Panc1 (cell line): ENCODE data around the gene SCAF4. TPM values are rescaled to one million over a fixed set of nuclear protein-coding genes. Genes with fewer than 3 reads are reported as not detected.

Source experiments
- ATAC-seq: fragments of 200-7000 bp; cut with Tn5 transposase; 2 replicates; pipeline ENCODE4 v1.9.1; 2020; ENCODE audit warnings: mild to moderate bottlenecking, moderate library complexity
- BruUV-seq: library from RNA; stranded (reverse); fragments of 400-500 nt; replicated peaks from 2 replicates; lab custom pipeline; 2021; lab: Mats Ljungman, UMichigan
- CTCF ChIA-PET: fragments of 300-600 bp; sonication (Branson Sonifier 250); formaldehyde crosslinking; loops from one replicate; lab custom pipeline; 2022; ENCODE audit warnings: antibody characterized with exemption; lab: Charles Lee
- POLR2A ChIA-PET: fragments of 300-600 bp; sonication (Branson Sonifier 250); formaldehyde crosslinking; loops from one replicate; lab custom pipeline; 2022; ENCODE audit warnings: antibody characterized with exemption; lab: Charles Lee
- DNase-seq: peaks from one replicate; pipeline ENCODE4 v3.0.0-alpha.2; 2010; ENCODE audit warnings: low read depth, low spot score
- H3K27ac ChIP-seq: 2 replicates; pipeline ENCODE4 v1.5.1; 2011; ENCODE audit warnings: mild to moderate bottlenecking, low read length, inconsistent platforms
- H3K27me3 ChIP-seq: fragments of 200-500 bp; sonication (Bioruptor generic); 2 replicates; pipeline ENCODE4 v1.6.0; 2014; ENCODE audit warnings: low read length, inconsistent platforms; ENCODE audit not compliant: control insufficient read depth, insufficient read depth
- H3K36me3 ChIP-seq: fragments of 200-500 bp; sonication (Bioruptor generic); 2 replicates; pipeline ENCODE4 v1.5.1; 2014; ENCODE audit warnings: inconsistent platforms, mild to moderate bottlenecking, low read length, moderate library complexity; ENCODE audit not compliant: control insufficient read depth, insufficient read depth
- H3K4me1 ChIP-seq: 2 replicates; pipeline ENCODE4 v1.5.1; 2011; ENCODE audit warnings: inconsistent platforms, mild to moderate bottlenecking, low read length, moderate library complexity; ENCODE audit not compliant: control insufficient read depth, insufficient read depth
- H3K4me3 ChIP-seq, 2 experiments: 2 replicates each; pipeline ENCODE4 v1.5.1; 2011 to 2012; ENCODE audit warnings: low read depth in 2 of 2, low read length in 2 of 2, mild to moderate bottlenecking in 2 of 2, inconsistent platforms in 1 of 2, moderate library complexity in 1 of 2
- H3K9me3 ChIP-seq: fragments of 200-500 bp; sonication (Bioruptor generic); 2 replicates; pipeline ENCODE4 v1.5.1; 2014; ENCODE audit warnings: low read depth, mild to moderate bottlenecking, inconsistent platforms, low read length, moderate library complexity; ENCODE audit not compliant: control insufficient read depth, insufficient read depth
- CTCF ChIP-seq: fragments of 450-650 bp; IDR thresholded peaks from 2 replicates; pipeline ENCODE4 v1.5.1; 2017; ENCODE audit warnings: mild to moderate bottlenecking
- POLR2AphosphoS5 ChIP-seq: IDR thresholded peaks from 2 replicates; pipeline ENCODE4 v1.6.1; 2012; ENCODE audit warnings: mild to moderate bottlenecking, low read depth, low read length, moderate library complexity
- SIN3A ChIP-seq: IDR thresholded peaks from 2 replicates; pipeline ENCODE4 v1.6.1; 2012; ENCODE audit warnings: low read depth, mild to moderate bottlenecking, low read length, moderate library complexity, borderline replicate concordance; ENCODE audit not compliant: insufficient read depth
- TCF7L2 ChIP-seq: IDR thresholded peaks from 2 replicates; pipeline ENCODE4 v1.6.1; 2011; ENCODE audit warnings: mild to moderate bottlenecking, low read depth, low read length, inconsistent platforms
- in situ Hi-C: cut with HindIII; loops from 2 replicates; pipeline ENCODE4 v1.10.0; 2016; ENCODE audit warnings: low sequenced_read_pairs, low pct_unique_long_range_greater_than_20kb
- intact Hi-C: fragments of 100-400 bp; cut with micrococcal nuclease; formaldehyde crosslinking; loops from one replicate; pipeline ENCODE4 v1.10.0; 2022; ENCODE audit not compliant: unreplicated experiment
- total RNA-seq: library from RNA; stranded (reverse); gene quantifications from one replicate; pipeline ENCODE4 v1.2.1, GENCODE V29; 2021; ENCODE audit not compliant: unreplicated experiment
- TF ChIP-seq, protein P1 (sequence below), 2 experiments: IDR thresholded peaks; 2 replicates each; pipeline ENCODE4 v1.6.1; 2011 to 2012; ENCODE audit warnings: low read depth in 2 of 2, control low read depth in 1 of 2, low read length in 1 of 2, mild to moderate bottlenecking in 1 of 2, moderate library complexity in 1 of 2; ENCODE audit not compliant: insufficient read depth in 1 of 2

The SCAF4 gene
- total RNA-seq, 1 experiment from 2014 or later: 28.4 TPM

DNA sequence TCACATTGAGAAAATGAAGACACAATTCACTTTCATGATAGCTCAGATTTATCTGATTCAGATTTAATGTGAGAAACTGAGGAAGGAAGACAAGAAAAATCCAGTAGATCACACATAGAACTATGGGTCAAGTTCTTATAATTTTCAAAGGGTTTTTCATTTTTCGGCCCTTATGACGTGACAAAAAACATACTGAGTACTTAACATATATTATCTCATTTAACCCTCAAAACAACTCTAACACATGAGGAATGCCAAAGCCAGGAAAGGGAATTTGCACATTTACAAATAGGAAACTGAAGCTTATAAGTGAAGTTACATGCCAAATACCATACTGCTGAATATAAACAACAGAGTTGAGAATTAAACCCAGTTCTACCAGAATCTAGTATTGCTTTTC, 44.8 kb downstream of the SCAF4 start:
- no peaks in the 10 kb centered on the region for H3K9me3 ChIP-seq
- in situ Hi-C loops: no loop called here
- no peak overlapping the region for H3K27ac ChIP-seq
- ChIA-PET CTCF (no interaction called here), POLR2A (no interaction called here)
- intact Hi-C loops: no loop called here
- no peaks in the 10 kb centered on the region for H3K4me1 ChIP-seq
- no peak for ATAC-seq
- BruUV-seq: no TSS peak
- H3K27me3 ChIP-seq: no peaks in the 10 kb centered on the region
- TF ChIP-seq POLR2AphosphoS5: no peak
- TF ChIP-seq SIN3A: no peak
- no peak for TF ChIP-seq CTCF
- no peak for TF ChIP-seq TCF7L2
- TF ChIP-seq, protein P1, sequence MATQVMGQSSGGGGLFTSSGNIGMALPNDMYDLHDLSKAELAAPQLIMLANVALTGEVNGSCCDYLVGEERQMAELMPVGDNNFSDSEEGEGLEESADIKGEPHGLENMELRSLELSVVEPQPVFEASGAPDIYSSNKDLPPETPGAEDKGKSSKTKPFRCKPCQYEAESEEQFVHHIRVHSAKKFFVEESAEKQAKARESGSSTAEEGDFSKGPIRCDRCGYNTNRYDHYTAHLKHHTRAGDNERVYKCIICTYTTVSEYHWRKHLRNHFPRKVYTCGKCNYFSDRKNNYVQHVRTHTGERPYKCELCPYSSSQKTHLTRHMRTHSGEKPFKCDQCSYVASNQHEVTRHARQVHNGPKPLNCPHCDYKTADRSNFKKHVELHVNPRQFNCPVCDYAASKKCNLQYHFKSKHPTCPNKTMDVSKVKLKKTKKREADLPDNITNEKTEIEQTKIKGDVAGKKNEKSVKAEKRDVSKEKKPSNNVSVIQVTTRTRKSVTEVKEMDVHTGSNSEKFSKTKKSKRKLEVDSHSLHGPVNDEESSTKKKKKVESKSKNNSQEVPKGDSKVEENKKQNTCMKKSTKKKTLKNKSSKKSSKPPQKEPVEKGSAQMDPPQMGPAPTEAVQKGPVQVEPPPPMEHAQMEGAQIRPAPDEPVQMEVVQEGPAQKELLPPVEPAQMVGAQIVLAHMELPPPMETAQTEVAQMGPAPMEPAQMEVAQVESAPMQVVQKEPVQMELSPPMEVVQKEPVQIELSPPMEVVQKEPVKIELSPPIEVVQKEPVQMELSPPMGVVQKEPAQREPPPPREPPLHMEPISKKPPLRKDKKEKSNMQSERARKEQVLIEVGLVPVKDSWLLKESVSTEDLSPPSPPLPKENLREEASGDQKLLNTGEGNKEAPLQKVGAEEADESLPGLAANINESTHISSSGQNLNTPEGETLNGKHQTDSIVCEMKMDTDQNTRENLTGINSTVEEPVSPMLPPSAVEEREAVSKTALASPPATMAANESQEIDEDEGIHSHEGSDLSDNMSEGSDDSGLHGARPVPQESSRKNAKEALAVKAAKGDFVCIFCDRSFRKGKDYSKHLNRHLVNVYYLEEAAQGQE (IDR thresholded peaks at IDR 0.05; ENCODE audit: insufficient read depth in 1 of 2, low read depth in 2 of 2, low read length in 1 of 2): no peak
- no peak for DNase-seq
- H3K36me3 ChIP-seq: peaks cover 22% of the 10 kb centered on the region
- no peak overlapping the region for H3K4me3 ChIP-seq

DNA sequence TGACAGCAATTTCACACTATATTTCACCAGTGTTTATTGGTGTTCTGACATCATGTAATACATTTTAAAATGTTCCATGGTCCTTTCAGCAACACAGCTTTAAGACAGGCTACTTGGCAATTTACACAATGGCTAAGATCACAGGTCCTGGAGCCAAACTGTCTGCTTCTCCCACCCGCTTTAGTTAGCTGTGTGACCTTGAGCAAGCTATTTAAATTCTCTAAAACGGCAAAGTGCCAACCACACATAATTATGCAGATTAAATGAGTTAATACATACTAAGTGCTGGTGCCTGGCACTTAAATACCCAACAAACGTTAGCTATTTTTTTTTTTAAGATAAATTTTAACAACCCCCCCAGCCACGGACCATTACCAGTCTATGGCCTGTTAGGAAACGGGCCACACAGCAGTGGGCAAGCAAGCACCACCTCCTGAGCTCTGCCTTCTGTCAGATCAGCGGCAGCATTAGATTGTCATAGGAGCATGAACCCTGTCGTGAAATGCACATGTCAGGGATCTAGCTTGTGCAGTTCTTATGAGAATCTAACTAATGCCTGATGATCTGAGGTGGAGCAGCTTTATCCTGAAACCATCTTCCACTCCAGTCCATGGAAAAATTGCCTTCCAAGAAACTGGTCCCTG, 45.5 kb downstream of the SCAF4 start:
- DNase-seq: no peak
- Histone ChIP-seq H3K27me3 (no peaks in the 10 kb centered on the region), H3K9me3 (no peaks in the 10 kb centered on the region), H3K4me1 (no peaks in the 10 kb centered on the region), H3K27ac (no peak overlapping the region), H3K36me3 (peaks cover 17% of the 10 kb centered on the region; the same call in 1 of the 2 replicates), H3K4me3 (no peak overlapping the region)
- ChIA-PET CTCF (no interaction called here), POLR2A (no interaction called here)
- intact Hi-C loops (no loop called here), in situ Hi-C loops (no loop called here)
- no peak for ATAC-seq
- BruUV-seq: no TSS peak
- TF ChIP-seq CTCF (no peak), POLR2AphosphoS5 (no peak), TCF7L2 (no peak)
